Measurements from ENCODE around the gene SLC4A5.

Gene SLC4A5

DNA sequence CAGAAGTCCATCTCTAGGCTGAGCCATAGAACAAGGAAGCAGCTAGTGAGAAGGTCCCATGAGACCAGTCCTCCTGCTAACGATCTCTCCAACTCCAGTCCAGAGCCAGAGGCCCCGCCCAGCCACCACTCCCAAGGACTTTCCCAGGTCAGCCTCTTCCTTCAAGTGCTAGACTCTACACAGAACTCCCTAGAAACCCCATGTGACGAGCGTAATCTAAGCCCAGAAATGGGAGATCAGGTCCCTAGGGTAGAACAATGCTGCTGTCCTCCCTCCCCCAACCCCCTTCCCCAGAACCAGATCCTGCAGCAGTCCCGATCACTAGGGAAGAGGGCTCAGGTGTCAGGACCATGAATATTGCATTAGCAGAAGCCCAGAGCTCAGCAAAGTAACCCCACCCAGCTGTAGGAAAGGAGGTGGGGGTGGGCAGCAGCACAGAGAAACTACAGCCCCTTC is 30.0 kb upstream of the SLC4A5 start:
- TF ChIP-seq, protein P1, sequence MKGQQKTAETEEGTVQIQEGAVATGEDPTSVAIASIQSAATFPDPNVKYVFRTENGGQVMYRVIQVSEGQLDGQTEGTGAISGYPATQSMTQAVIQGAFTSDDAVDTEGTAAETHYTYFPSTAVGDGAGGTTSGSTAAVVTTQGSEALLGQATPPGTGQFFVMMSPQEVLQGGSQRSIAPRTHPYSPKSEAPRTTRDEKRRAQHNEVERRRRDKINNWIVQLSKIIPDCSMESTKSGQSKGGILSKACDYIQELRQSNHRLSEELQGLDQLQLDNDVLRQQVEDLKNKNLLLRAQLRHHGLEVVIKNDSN (IDR thresholded peaks at IDR 0.05): no peak
- no peak for TF ChIP-seq CEBPB (IDR thresholded peaks at IDR 0.05)
- no peak for TF ChIP-seq YY1 (IDR thresholded peaks at IDR 0.05; ENCODE audit: low read depth)
- TF ChIP-seq CREB1 (IDR thresholded peaks at IDR 0.05; ENCODE audit: low read depth): no peak
- TF ChIP-seq TAF1 (IDR thresholded peaks at IDR 0.05; ENCODE audit: low read depth): no peak
- TF ChIP-seq, protein P2, sequence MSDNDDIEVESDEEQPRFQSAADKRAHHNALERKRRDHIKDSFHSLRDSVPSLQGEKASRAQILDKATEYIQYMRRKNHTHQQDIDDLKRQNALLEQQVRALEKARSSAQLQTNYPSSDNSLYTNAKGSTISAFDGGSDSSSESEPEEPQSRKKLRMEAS (IDR thresholded peaks at IDR 0.05): no peak
- no peak for TF ChIP-seq TCF12 (IDR thresholded peaks at IDR 0.05; ENCODE audit: low read depth)
- no peak for TF ChIP-seq NFIC (IDR thresholded peaks at IDR 0.05)
- no peak for TF ChIP-seq TEAD4 (IDR thresholded peaks at IDR 0.05)
- TF ChIP-seq EGR1 (IDR thresholded peaks at IDR 0.05): no peak
- TF ChIP-seq RAD21 (IDR thresholded peaks at IDR 0.05; ENCODE audit: low read depth): no peak
- TF ChIP-seq ZBTB7A (IDR thresholded peaks at IDR 0.05; ENCODE audit: low read depth): no peak
- no peak for TF ChIP-seq EP300 (IDR thresholded peaks at IDR 0.05; ENCODE audit: borderline replicate concordance)
- no peak for TF ChIP-seq FOXM1 (IDR thresholded peaks at IDR 0.05; ENCODE audit: borderline replicate concordance, low read depth)
- TF ChIP-seq, protein P3, sequence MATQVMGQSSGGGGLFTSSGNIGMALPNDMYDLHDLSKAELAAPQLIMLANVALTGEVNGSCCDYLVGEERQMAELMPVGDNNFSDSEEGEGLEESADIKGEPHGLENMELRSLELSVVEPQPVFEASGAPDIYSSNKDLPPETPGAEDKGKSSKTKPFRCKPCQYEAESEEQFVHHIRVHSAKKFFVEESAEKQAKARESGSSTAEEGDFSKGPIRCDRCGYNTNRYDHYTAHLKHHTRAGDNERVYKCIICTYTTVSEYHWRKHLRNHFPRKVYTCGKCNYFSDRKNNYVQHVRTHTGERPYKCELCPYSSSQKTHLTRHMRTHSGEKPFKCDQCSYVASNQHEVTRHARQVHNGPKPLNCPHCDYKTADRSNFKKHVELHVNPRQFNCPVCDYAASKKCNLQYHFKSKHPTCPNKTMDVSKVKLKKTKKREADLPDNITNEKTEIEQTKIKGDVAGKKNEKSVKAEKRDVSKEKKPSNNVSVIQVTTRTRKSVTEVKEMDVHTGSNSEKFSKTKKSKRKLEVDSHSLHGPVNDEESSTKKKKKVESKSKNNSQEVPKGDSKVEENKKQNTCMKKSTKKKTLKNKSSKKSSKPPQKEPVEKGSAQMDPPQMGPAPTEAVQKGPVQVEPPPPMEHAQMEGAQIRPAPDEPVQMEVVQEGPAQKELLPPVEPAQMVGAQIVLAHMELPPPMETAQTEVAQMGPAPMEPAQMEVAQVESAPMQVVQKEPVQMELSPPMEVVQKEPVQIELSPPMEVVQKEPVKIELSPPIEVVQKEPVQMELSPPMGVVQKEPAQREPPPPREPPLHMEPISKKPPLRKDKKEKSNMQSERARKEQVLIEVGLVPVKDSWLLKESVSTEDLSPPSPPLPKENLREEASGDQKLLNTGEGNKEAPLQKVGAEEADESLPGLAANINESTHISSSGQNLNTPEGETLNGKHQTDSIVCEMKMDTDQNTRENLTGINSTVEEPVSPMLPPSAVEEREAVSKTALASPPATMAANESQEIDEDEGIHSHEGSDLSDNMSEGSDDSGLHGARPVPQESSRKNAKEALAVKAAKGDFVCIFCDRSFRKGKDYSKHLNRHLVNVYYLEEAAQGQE (IDR thresholded peaks at IDR 0.05; ENCODE audit: low read depth): no peak

DNA sequence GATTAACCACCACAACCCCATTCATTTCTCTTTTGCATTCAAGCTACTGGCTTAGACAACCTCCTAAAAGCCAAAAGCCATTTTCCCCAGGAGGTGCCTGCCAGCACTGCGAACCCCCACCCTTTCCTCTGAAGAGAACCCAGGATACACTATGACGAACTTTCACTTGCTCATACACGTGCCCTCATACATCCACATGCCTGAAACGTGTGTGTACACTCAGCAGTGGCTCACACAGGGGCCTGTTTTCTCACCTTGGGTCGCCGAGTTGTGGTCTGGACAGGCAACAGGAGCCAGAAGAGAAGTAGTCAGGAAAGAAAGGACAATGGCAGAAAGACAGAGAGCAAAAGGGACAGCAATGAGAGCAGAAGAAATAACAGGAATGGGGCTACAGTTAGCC is 29.5 kb upstream of the SLC4A5 start:
- TF ChIP-seq EGR1 (IDR thresholded peaks at IDR 0.05): no peak
- no peak for TF ChIP-seq YY1 (IDR thresholded peaks at IDR 0.05; ENCODE audit: low read depth)
- TF ChIP-seq RAD21 (IDR thresholded peaks at IDR 0.05; ENCODE audit: low read depth): no peak

DNA sequence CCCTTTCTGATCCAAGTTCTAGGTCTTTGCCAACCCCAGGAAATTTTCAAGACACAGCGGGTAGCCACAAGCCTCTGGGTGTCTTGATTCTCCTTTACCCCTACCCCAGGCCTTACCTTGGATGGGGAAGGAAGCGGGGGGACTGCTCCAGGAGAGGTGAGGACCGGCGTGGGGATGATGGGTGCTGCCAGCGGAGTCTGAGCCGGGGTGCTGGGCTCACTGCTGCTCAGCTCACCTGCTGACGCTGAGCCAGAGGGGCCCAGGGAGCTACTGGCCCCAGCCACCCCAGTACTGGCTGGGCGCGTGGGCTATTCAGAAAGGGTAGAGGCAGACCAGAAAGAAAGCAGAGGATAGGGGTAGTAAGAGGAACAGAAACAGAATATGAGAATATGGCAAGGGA is 28.2 kb upstream of the SLC4A5 start:
- TF ChIP-seq EP300 (IDR thresholded peaks at IDR 0.05; ENCODE audit: borderline replicate concordance) (no peak), TAF1 (IDR thresholded peaks at IDR 0.05; ENCODE audit: low read depth) (no peak), TCF12 (IDR thresholded peaks at IDR 0.05; ENCODE audit: low read depth) (no peak), EGR1 (IDR thresholded peaks at IDR 0.05) (no peak), CREB1 (IDR thresholded peaks at IDR 0.05; ENCODE audit: low read depth) (no peak), RAD21 (IDR thresholded peaks at IDR 0.05; ENCODE audit: low read depth) (no peak), CEBPB (IDR thresholded peaks at IDR 0.05) (no peak), ZBTB7A (IDR thresholded peaks at IDR 0.05; ENCODE audit: low read depth) (no peak), NFIC (IDR thresholded peaks at IDR 0.05) (no peak), YY1 (IDR thresholded peaks at IDR 0.05; ENCODE audit: low read depth) (no peak), TEAD4 (IDR thresholded peaks at IDR 0.05) (no peak), FOXM1 (IDR thresholded peaks at IDR 0.05; ENCODE audit: borderline replicate concordance, low read depth) (no peak)
- TF ChIP-seq, protein P3 (IDR thresholded peaks at IDR 0.05; ENCODE audit: low read depth): no peak
- TF ChIP-seq, protein P2 (IDR thresholded peaks at IDR 0.05): no peak
- TF ChIP-seq, protein P1 (IDR thresholded peaks at IDR 0.05): no peak

DNA sequence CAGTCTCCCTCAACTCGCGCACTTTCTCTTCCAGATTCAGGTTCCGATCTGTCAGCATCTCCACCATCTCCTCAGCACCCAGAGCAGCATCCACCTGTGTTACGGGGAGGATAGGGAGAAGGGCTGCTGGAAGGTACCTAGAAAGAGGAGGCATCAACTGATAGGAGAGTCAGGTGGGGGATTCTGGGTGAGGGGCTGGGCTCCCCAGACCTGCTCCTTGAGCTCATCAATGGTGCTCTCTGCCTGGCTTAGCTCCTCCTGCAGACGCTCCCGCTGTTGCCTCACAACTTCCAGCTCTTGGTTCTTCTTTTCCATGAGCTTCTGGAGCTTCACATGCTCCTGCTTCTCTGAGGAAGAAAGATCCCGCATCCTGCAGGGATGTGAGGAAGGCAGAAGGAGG is 26.8 kb upstream of the SLC4A5 start:
- TF ChIP-seq TCF12 (IDR thresholded peaks at IDR 0.05; ENCODE audit: low read depth): no peak
- no peak for TF ChIP-seq CEBPB (IDR thresholded peaks at IDR 0.05)
- TF ChIP-seq TEAD4 (IDR thresholded peaks at IDR 0.05): no peak
- no peak for TF ChIP-seq YY1 (IDR thresholded peaks at IDR 0.05; ENCODE audit: low read depth)
- TF ChIP-seq EP300 (IDR thresholded peaks at IDR 0.05; ENCODE audit: borderline replicate concordance): no peak
- TF ChIP-seq FOXM1 (IDR thresholded peaks at IDR 0.05; ENCODE audit: borderline replicate concordance, low read depth): no peak
- TF ChIP-seq CREB1 (IDR thresholded peaks at IDR 0.05; ENCODE audit: low read depth): no peak
- no peak for TF ChIP-seq ZBTB7A (IDR thresholded peaks at IDR 0.05; ENCODE audit: low read depth)
- no peak for TF ChIP-seq TAF1 (IDR thresholded peaks at IDR 0.05; ENCODE audit: low read depth)
- no peak for TF ChIP-seq RAD21 (IDR thresholded peaks at IDR 0.05; ENCODE audit: low read depth)
- no peak for TF ChIP-seq NFIC (IDR thresholded peaks at IDR 0.05)
- TF ChIP-seq, protein P1 (IDR thresholded peaks at IDR 0.05): no peak
- TF ChIP-seq, protein P3 (IDR thresholded peaks at IDR 0.05; ENCODE audit: low read depth): no peak
- no peak for TF ChIP-seq EGR1 (IDR thresholded peaks at IDR 0.05)
- TF ChIP-seq, protein P2 (IDR thresholded peaks at IDR 0.05): no peak
